Left colon (tissue), 2 donors: ENCODE measurements around the gene ABT1. TPM values are rescaled to one million over a fixed set of nuclear protein-coding genes. Genes with fewer than 3 reads are reported as not detected.
"Not testable (repeated sequence)": the region's sequence is repeated elsewhere in the genome, so short reads cannot be mapped to it uniquely, and the experiment has no call there.

Experiments used
- ATAC-seq: fragments of 200-7000 bp; cut with Tn5 transposase; one replicate; pipeline ENCODE4 v1.9.1; 2020; ENCODE audit warnings: mild to moderate bottlenecking, moderate library complexity
- DNase-seq, 2 donors: peaks; one replicate each; pipeline ENCODE4 v3.0.0-alpha.2; 2020
- intact Hi-C, 2 donors: fragments of 100-400 bp; cut with DNase I in 1 of 2; cut with micrococcal nuclease in 1 of 2; formaldehyde crosslinking; loops; one replicate each; pipeline versions ENCODE4 v1.11.2 to v1.14.0; 2022; cut with DNase I, micrococcal nuclease
- long read RNA-seq: library from polyadenylated mRNA; unstranded; transcript quantifications from one replicate; pipeline ENCODE4 v2.0.0, GENCODE V29; 2021
- total RNA-seq, 2 donors: library from RNA; stranded (reverse); fragmentation: NEBNext Ultra II Directional; extraction: Animal tissue kit (Norgen Biotek cat#: 25700); gene quantifications; one replicate each; pipeline ENCODE4 v1.2.1, GENCODE V29; 2021
- donor health status: DM: no; HTN: no; CAD: no.
- donor health status: DM: yes; HTN: yes; CAD: no.

Gene ABT1
- total RNA-seq = 10 to 100 TPM; 12.7 to 15.4 TPM
- long read RNA-seq, transcript ABT1-201 (3 exons, 2,949 nt) = major isoform, 43 of 49 reads
- long read RNA-seq, partial matches to known transcripts = 6 of 49 reads
- long read RNA-seq, other reads (novel, unspliced or antisense) = 0 of 49 reads

GRCh38 chr6:26596579-26597388, at the start of gene ABT1:
TSS of gene ABT1 (plus strand) at chr6:26596953. CDS start at chr6:26596983, 30 bp downstream.
- ATAC-seq = peak; percentile 98
- intact Hi-C loops = loop anchor here in 1 of 2 donors (5.0 kb wide), 1 partner anchor 254 kb away; no protein-coding TSS in a partner anchor
- peak; percentile 98 to 99 for DNase-seq

- ATAC-seq, intact Hi-C loops: not testable (repeated sequence)
Measured at GRCh38 chr6:26547363-26547762, 49.4 kb upstream of the ABT1 start.

GRCh38 chr6:26550250-26550993, 46.3 kb upstream of the ABT1 start:
- DNase-seq (peak; percentile 65 to 73), ATAC-seq (peak; percentile 73)
- intact Hi-C loops = no loop called here

More at GRCh38 chr6:26547363-26547762, 49.4 kb upstream of the ABT1 start:
- not testable (repeated sequence) for DNase-seq

DNA sequence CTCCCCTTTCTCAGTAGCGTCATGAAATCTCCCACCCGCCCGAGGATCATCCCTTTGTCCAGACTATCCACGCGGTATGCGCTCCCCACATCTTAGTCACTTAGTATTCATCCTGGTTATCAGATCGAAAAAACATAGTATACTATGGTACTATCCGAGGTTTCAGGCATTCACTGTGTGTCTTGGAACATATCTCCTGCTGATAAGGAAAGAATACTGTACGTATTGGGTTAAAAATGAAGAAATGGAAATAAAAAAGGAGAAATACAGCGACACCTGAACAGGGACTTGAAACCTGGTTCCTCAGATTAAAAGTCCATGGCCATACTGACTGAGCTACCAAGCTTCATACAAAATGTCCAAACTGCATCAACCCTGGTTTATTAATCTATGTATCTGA, 44.5 kb upstream of the ABT1 start:
- DNase-seq = no peak
- intact Hi-C loops = no loop called here
- no peak for ATAC-seq

GRCh38 chr6:26552640-26553188, 44.0 kb upstream of the ABT1 start:
- ATAC-seq (no peak), DNase-seq (no peak)
- intact Hi-C loops = no loop called here

- intact Hi-C loops = no loop called here
- DNase-seq (peak in 1 of 2 donors; percentile 74), ATAC-seq (peak; percentile 77)
Measured at GRCh38 chr6:26553264-26553634, 43.5 kb upstream of the ABT1 start.

- intact Hi-C loops = no loop called here
- DNase-seq (peak; percentile 46 to 77), ATAC-seq (peak; percentile 72)
Measured at GRCh38 chr6:26553635-26554446, 42.9 kb upstream of the ABT1 start.

DNA sequence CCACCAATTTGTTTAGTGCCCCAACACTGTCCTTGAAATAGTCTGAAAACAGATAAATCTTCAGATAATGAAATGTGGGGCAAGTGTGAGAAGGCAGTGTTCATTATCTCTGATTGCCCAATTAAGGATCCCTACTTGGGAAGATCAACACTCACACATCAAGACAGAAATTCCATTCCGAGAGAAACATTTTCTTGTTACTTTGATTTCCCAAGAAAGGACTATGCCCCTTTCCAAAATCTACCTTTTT, 42.4 kb upstream of the ABT1 start:
- ATAC-seq (no peak), DNase-seq (no peak)
- intact Hi-C loops = no loop called here

DNA sequence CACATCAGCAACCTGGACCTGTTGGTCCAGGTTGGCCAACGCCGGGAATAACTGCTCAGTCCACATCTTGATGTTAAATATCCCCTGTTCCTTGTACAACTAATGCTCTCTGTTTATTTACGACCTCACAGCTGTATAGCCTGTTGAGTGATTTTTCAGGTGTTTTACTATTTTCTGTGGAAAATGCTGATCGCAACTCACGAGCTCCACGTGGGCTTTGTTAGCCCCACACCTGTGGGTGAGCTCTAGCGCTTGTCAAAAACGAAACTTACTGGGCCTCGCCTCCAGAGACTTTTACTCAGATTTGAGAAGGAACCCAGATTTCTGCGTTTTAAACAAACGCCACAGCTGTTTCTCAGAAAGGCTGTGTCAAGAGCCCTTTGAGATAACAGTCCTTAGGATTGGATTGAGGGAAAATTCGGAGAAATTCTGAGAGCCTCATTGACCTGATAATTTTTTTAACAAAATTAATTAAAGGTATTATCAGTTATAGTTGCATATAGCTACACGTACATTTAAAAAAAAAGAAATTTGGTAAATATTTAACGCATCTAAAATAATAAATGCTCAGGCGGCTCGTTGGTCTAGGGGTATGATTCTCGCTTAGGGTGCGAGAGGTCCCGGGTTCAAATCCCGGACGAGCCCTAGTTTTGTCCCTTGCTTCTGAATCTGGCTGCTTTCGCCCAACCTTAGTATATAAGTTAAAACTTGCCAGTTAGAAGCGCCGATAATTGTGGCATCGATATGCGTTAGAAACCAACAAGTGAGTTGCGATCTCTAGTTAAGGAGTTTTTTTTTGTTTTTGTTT, 41.9 kb upstream of the ABT1 start:
- no peak for DNase-seq
- intact Hi-C loops = no loop called here
- no peak for ATAC-seq

DNA sequence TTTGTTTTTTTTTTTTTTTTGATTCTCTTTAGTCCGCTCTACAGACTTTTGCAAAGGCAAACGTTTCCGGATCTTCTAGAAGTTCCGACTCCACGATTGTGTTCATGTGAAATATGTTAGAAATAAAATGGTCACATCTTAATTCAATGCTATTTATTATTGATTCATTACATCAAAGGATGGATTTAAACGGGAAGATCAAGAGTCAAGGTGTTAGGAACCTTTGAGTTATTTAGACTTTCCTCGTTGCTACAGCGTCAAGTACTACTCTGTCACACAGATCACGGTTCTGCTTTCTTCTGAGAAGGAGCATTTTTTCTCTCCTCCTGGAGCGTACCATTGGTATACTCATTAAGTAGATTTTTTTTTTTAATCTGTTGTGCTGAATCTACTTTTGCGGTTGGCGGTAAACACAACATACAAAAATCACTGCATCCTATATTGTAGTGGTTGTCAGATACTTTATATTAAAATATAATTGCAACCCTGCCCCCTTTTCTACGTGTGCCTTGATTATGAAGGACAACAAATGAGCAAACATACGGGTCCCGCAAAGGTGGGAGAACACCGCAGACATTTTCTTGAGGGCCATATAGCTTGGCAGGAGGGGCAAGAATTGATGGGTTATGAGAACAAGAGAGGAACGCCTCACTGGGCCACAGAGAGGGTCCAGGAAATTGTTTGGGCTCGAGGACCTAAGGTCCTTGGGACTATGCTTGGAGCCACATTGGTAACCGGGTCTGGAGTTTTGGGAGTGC, 41.1 kb upstream of the ABT1 start:
- ATAC-seq (no peak), DNase-seq (no peak)
- intact Hi-C loops = no loop called here

- intact Hi-C loops = no loop called here
- ATAC-seq = no peak
- no peak for DNase-seq
Measured at GRCh38 chr6:26556263-26557070, 40.3 kb upstream of the ABT1 start.

- DNase-seq = no peak
- intact Hi-C loops = no loop called here
- no peak for ATAC-seq
Measured at GRCh38 chr6:26561533-26562466, 35.0 kb upstream of the ABT1 start.

- no peak for DNase-seq
- no peak for ATAC-seq
- intact Hi-C loops = no loop called here
Measured at GRCh38 chr6:26563488-26563887, 33.3 kb upstream of the ABT1 start.

DNA sequence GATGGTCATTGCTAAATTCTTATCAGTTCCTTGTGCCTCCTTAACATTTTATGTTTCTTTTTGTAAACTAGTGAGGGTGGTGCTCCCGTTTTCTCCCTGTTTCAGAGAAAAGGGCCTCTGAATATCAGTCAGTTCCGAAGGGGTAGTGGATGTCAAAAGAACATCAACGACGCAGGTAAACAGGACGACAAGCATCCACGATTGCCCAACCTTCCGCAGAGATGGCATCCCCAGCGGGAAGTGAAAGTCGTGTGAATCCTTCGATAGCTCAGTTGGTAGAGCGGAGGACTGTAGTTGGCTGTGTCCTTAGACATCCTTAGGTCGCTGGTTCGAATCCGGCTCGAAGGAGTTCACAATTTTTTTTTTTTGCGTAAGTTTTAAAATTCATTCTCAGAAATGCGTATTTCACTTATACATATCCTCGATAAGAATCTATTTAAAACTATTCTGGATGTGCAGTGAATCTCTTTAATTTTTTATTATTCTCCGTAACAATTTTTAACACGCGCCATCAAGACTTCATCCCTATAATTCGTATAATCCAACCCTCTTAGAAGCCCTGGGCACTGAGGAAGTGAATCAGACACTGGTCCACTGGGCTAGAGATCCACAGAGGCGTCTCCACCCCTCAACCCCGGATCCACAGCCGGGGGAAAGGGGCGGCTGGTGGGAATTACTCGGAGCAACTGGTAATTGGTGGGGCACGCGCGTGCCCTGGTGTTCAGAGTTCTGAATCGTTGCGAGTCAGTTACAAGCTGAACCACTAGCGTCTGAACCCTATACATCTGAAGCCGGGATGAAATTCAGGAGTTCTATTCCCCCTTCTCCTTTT, 27.9 kb upstream of the ABT1 start:
- intact Hi-C loops = no loop called here
- DNase-seq = peak; percentile 85 to 93
- ATAC-seq = peak; percentile 82

GRCh38 chr6:26569433-26569764, 27.4 kb upstream of the ABT1 start:
- intact Hi-C loops = no loop called here
- ATAC-seq (no peak), DNase-seq (no peak)
